ENCODE results near the gene RPH3AL.

Gene RPH3AL

DNA sequence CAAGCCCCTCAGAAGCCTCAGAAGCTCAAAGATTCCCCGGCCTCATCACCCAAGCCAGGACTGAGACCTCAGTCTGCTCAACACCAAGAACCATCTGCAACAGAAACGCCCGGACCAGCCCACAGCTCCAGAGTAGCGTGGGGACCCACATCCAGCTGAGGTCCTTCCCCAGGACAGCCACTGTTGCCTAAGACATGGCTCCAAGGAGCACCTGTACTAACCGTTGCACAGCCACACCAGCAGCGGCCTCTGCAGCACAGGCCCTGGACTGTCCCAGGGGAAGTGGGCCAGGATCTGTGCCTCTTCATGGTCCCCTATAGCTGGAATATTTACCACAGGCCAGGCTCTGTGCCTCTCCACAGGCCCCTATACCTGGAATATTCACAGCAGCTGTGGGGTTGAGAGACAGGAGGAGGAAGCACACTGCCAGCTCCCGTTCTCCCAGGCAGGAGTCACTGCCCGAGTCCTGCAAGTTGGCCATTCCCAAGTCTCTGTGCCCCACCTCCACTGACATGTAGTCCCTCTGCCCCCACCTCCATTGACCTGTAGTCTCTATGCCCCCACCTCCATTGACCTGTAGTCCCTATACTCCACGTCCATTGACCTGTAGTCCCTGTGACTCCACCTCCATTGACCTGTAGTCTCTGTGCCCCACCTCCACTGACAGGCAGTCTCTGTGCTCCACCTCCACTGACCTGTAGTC lies 38.5 kb downstream of the RPH3AL start:
- no peak for DNase-seq

- no peak for DNase-seq
Measured at GRCh38 chr17:313231-313630, 39.4 kb downstream of the RPH3AL start.

DNA sequence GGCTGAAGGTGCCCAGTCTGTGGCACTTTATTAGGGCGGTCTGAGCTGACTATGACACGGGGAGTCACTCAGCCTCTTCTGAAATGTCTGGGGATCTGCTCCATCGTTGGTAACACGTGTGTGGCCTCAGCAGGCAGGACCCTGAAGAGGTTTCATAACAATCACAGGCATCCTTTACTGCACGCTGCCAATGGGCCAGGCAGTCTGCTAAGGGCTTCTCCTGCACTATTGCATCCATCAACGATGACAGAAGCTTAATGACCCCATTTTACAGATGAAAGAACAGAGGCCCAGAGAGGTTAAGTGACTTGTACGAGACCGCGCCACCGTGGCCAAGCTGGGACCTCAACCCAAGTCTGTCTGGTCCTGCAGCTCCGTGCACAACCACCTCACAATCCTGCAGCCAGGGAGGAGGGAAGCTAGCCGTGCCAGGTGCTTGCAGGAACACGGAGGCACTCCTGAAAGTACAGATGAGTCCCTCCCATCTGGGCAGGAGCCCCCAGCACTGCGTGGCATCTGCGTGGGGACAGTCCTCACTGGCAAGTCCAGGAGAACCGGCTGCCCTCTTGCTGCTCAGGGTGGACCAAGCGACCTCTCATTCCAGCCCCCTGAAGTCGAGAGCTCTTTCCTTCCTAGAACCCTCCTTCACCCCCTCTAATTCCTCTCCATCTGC lies 40.0 kb downstream of the RPH3AL start:
- no peak for DNase-seq

DNA sequence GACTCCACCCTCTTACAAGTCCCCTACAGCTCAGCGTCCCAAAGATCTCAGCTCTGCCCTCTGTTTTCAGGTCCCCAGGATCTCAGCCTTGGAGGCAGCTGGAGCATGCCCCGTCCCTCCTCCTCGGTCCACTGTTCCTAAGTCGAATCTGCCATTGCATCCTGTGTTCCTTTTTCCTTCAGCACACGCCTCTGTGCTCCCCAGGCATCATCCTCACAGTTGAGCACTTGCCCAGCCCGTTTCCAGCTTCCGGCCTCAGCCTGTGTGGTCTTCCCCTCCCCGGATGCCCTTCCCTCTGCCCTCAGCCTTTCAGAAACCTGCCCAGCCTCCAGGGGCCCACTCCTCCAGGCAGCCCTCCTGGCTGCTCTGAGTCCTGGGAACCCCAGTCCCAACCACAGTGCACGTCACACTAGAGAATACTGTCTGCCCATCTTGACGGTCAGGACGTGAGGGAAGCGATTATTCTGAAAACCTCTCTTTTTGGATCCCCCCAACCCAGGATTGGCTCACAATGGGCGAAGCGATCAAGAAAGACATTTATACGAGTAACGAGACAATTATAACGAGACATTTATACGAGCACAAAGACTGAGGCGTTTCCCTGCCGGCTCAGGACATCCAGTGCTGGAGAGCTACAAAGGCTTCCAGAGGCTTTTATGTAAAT lies 41.4 kb downstream of the RPH3AL start:
- no peak for DNase-seq

- DNase-seq: no peak
Measured at GRCh38 chr17:310111-311010, 42.2 kb downstream of the RPH3AL start.

DNA sequence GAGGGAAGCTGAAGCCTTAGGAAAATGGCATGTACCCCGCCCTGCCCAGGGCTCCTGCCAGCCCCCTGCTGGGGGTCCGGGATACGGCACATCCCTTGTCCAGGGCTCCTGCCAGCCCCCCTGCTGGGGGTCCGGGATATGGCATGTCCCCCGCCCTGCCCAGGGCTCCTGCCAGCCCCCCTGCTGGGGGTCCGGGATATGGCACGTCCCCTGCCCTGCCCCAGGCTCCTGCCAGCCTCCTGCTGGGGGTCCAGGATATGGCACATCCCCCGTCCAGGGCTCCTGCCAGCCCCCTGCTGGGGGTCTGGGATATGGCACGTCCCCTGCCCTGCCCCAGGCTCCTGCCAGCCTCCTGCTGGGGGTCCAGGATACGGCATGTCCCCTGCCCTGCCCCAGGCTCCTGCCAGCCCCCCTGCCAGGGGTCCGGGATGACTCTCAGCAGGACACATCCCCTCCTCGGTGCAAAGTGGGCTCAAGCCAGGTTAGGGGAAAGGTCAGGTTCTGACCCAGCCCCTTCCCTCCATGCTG lies 43.2 kb downstream of the RPH3AL start:
- DNase-seq: peak; percentile 11 to 25

- no peak for DNase-seq
Measured at GRCh38 chr17:307741-308507, 44.7 kb downstream of the RPH3AL start.

- no peak for DNase-seq
Measured at GRCh38 chr17:307295-307691, 45.3 kb downstream of the RPH3AL start.

- no peak for DNase-seq
Measured at GRCh38 chr17:306536-307294, 45.9 kb downstream of the RPH3AL start.

DNA sequence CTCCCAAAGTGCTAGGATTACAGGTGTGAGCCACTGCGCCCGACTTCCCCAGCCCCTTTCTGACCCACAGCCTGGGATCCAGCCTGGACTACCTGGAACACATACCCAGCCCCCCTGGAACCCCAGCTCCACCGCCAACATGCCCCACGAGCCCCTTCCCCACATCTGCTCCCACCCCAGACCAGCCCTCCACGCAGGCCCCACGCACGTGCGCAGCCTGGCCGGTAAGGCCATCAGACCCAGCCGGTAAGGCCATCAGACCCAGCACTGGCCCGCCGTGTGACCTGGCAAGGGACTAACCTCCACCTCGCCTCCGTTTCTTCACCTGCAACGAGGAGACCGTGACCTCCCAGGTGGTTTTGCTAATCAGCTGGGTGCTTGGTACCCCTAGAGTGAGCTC lies 46.5 kb downstream of the RPH3AL start:
- DNase-seq: no peak

DNA sequence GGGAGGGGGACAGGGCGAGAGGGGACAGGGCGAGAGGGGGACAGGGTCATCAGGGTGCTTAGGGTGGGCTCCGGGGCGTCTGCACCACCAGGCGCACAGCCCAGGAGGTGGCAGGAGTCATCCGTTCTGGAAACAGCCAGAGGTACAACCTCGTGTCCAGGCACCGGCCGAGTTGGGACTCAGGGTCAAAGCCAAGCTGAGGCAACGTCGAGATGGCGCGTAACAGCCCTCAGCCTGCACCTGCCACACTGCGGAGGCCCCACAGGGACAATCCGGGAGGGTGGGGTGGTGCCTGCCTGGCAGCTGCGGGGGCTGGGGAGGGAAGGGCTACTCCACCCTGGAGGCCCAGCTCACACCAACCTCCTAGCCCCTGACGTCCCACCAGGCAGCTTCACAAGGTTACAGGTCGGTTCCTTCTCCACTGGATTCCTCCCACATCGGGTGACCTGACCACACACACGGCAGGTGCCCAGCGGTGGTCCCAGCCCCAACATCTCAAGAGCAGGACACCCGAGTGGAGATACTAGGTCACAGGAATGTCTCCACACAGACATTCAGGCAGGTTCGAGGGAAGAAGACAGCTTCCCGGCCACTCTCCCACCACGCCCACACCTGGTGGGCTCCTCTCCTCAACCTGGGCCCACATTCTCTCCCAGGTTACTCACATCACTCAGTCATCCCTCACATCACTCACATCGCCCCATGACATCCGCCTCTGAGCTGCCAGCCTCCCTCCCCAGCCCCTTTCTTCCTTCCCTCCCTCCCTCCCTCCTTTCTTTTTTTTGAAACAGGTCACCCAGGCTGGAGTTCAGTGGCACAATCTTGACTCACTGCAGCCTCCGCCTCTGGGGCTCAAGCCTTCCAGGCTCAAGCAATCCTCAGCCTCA lies 47.3 kb downstream of the RPH3AL start:
- no peak for DNase-seq

- no peak for DNase-seq
Measured at GRCh38 chr17:304461-304860, 48.1 kb downstream of the RPH3AL start.

- DNase-seq: no peak
Measured at GRCh38 chr17:303168-303567, 49.4 kb downstream of the RPH3AL start.

DNA sequence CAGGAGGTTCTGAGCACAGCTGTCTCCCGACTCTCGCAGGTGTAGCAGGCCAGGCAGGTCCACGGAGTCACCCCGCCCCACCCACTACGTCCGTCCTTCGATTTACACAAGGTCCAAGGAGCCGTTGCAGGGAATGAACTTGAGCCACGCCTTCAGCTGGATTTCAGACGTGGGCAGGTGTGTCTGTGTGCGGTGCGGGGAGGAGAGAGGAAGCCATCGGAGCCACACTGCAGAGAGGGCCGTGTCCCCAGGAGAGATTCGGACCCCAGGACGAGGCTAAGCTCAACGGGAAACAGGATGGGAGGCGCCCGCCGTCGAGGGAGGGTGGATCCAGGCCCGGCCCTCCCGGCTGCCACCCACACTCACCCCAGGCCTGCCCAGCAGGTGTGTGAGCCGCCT lies 50.3 kb downstream of the RPH3AL start:
- no peak for DNase-seq

GRCh38 chr17:301681-302299 lies 50.8 kb downstream of the RPH3AL start:
- no peak for DNase-seq

- DNase-seq: no peak
Measured at GRCh38 chr17:300881-301280, 51.7 kb downstream of the RPH3AL start.

DNA sequence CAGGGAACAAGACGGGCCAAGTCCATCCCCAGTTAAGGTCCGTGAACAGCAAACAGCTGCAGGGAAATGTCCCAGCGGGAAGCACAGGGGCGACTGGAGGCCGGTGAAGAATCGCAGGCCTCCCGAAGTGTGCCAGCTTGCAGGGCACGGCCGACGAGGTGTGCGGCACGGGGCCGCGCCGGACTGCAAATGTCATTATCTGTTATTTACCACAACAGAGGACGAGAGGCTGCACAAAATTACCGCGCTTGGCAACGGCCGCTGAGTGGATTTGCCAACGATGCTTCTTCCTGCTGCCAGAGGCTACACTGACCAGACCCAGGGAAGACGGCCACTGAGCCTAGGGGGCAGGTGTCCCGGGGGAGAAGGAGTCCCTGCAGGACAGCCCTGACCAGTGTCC lies 53.1 kb downstream of the RPH3AL start:
- DNase-seq: no peak

- DNase-seq: no peak
Measured at GRCh38 chr17:298791-299450, 53.7 kb downstream of the RPH3AL start.

DNA sequence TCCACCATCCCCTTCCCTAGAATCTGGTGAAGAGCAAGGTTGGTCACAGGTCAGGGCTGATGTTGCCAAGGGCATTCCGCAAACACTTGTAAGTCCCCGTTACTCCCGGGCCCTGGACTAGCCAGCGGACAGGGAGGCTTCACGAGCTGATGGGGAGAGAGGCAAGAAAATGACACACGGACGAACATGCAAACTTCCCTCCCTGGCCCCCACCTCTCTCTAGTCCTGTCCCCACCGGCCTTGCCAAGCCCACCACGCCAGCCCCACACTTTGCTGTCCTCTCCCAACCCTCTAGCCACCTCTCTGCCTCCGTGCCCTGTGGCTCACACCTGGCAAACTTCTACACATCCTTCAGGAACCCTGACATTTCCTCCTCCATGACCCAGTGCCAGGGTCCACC lies 54.8 kb downstream of the RPH3AL start:
- no peak for DNase-seq

Data from stimulated activated CD4-positive, alpha-beta T cell treated with anti-CD3 and anti-CD28 coated beads, Interleukin-2, amount 100 ng/mL, for 24 hours (primary cell).